Lower leg skin (tissue), 4 donors: ENCODE measurements around the gene TULP3. TPM values are rescaled to one million over a fixed set of nuclear protein-coding genes. Genes with fewer than 3 reads are reported as not detected.

ENCODE experiments used
- DNase-seq, 2 donors: peaks; one replicate each; pipeline ENCODE4 v3.0.0-alpha.2; 2019; ENCODE audit warnings: low spot score in 2 of 2
- H3K4me3 ChIP-seq: fragments of 200-600 bp; sonication (generic); 2 replicates; pipeline ENCODE4 v1.5.1; 2017; ENCODE audit warnings: mild to moderate bottlenecking, low read depth; ENCODE audit not compliant: poor library complexity, severe bottlenecking
- CTCF ChIP-seq, 3 donors: fragments of 450-650 bp; IDR thresholded peaks; one replicate each; pipeline ENCODE4 v1.5.1; 2016; ENCODE audit warnings: antibody characterized with exemption in 3 of 3, mild to moderate bottlenecking in 3 of 3, moderate library complexity in 2 of 3
- POLR2A ChIP-seq, 2 donors: fragments of 450-650 bp; IDR thresholded peaks; one replicate each; pipeline ENCODE4 v1.6.1; 2016 to 2017; ENCODE audit warnings: antibody characterized with exemption in 2 of 2, mild to moderate bottlenecking in 1 of 2, moderate library complexity in 1 of 2
- WGBS, 2 donors: methylation state at CpG; one replicate each; pipeline ENCODE4 v1.1.5; 2018; 5-methylcytosine and 5-hydroxymethylcytosine counted together
- intact Hi-C: fragments of 100-400 bp; cut with DNase I; formaldehyde crosslinking; loops from one replicate; pipeline ENCODE4 v1.15.0; 2023; ENCODE audit warnings: low total_unique reads
- total RNA-seq, 4 donors: library from RNA; depleted of rRNA; stranded (reverse); fragments of >200 nt; gene quantifications; one replicate each; pipeline ENCODE4 v1.1.0, GENCODE V29; 2016

TULP3 gene
- total RNA-seq, 4 donors from 2014 or later: 22.8 to 37.3 (median 27.5) TPM

GRCh38 chr12:2924019-2924418, 33.3 kb downstream of the TULP3 start:
- intact Hi-C loops: no loop called here
- no peak for DNase-seq
- WGBS, 2 donors: 79 to 90% methylated on average over 3 of the region's 3 CpGs
- H3K4me3 ChIP-seq: no peak overlapping the region
- no peak for TF ChIP-seq POLR2A (IDR thresholded peaks at IDR 0.05)

GRCh38 chr12:2925322-2925995, 34.8 kb downstream of the TULP3 start:
- TF ChIP-seq CTCF (IDR thresholded peaks at IDR 0.05) (no peak), POLR2A (IDR thresholded peaks at IDR 0.05) (no peak)
- 52 to 60% methylated on average over 6 of the region's 6 CpGs for WGBS, 2 donors

GRCh38 chr12:2930865-2931264, 40.2 kb downstream of the TULP3 start:
- 71 to 84% methylated on average over 8 of the region's 8 CpGs for WGBS, 2 donors

More at GRCh38 chr12:2925322-2925995, 34.8 kb downstream of the TULP3 start:
- intact Hi-C loops: no loop called here
- DNase-seq: no peak
- H3K4me3 ChIP-seq: no peak overlapping the region

GRCh38 chr12:2933586-2933985, 42.9 kb downstream of the TULP3 start:
- 90 to 92% methylated on average over 6 of the region's 6 CpGs for whole genome bisulfite sequencing, 2 donors

More at GRCh38 chr12:2930865-2931264, 40.2 kb downstream of the TULP3 start:
- no peak for DNase-seq
- TF ChIP-seq POLR2A (IDR thresholded peaks at IDR 0.05) (no peak), CTCF (IDR thresholded peaks at IDR 0.05) (no peak)
- intact Hi-C loops: no loop called here
- no peak overlapping the region for H3K4me3 ChIP-seq

GRCh38 chr12:2934371-2934770, 43.7 kb downstream of the TULP3 start:
- intact Hi-C loops: no loop called here
- WGBS, 2 donors: 87 to 89% methylated on average over 6 of the region's 6 CpGs
- H3K4me3 ChIP-seq: no peak overlapping the region
- DNase-seq: no peak
- no peak for TF ChIP-seq CTCF (IDR thresholded peaks at IDR 0.05)
- TF ChIP-seq POLR2A (IDR thresholded peaks at IDR 0.05): no peak

More at GRCh38 chr12:2933586-2933985, 42.9 kb downstream of the TULP3 start:
- no peak overlapping the region for H3K4me3 ChIP-seq
- DNase-seq: no peak
- intact Hi-C loops: no loop called here
- no peak for TF ChIP-seq CTCF (IDR thresholded peaks at IDR 0.05)
- TF ChIP-seq POLR2A (IDR thresholded peaks at IDR 0.05): no peak

- WGBS, 2 donors: 93% methylated on average over 11 of the region's 11 CpGs
- TF ChIP-seq POLR2A (IDR thresholded peaks at IDR 0.05) (no peak), CTCF (IDR thresholded peaks at IDR 0.05) (no peak)
- intact Hi-C loops: no loop called here
- no peak for DNase-seq
- no peak overlapping the region for H3K4me3 ChIP-seq
Measured at GRCh38 chr12:2936301-2936700, 45.6 kb downstream of the TULP3 start.
